GM19455 (cell line): ENCODE data around the gene ACTR1B.
"Not testable (repeated sequence)": the region's sequence is repeated elsewhere in the genome, so short reads cannot be mapped to it uniquely, and the experiment has no call there.

ENCODE experiments used
- ATAC-seq: cut with Tn5 transposase; IDR thresholded peaks from one replicate; pipeline ENCODE4 v1.9.1; 2021; ENCODE audit not compliant: unreplicated experiment

ACTR1B gene

DNA sequence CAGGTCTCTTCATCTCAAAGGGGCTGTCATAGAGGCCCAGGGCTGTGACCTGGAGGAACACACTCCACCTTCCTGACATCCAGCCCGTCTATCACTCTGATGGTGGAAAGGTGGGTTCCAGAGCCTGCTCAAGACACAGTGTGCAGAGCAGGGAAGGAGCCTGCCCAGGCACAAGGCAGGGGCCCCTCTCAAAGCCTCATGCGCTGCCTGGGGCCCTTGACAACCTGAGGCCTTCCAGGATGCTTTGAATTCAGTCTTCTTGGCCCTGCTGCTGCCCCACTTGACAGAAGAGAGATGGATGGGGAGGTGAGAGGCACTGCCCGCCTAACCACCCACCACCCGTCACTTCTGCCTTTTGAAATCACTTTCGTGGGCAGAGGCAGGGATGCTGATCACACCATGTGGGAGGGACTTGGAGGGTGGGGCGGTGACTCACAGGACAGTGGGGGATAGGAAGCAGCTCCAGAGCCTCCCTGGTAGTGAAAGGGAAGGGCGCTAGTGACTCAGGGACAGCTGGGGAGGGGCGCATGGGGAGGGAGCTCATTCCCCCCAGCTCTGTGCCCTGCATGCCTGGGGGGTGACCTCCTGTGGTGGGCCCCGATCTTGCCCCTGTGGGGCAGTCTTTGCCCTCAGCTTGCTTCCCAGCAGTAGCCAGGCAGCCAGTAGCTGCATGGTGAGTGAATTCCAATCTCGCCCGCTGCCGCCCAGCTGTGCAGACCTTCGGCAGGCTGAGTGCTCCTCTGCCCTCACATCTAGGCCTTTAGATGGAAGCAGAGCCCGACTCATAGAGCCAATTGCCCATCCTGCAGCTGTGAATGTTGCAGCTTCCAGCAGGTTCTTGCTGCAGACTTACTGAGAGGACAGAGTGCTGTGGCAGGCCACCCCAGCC lies 44.7 kb downstream of the ACTR1B start:
- ATAC-seq = not testable (repeated sequence)

DNA sequence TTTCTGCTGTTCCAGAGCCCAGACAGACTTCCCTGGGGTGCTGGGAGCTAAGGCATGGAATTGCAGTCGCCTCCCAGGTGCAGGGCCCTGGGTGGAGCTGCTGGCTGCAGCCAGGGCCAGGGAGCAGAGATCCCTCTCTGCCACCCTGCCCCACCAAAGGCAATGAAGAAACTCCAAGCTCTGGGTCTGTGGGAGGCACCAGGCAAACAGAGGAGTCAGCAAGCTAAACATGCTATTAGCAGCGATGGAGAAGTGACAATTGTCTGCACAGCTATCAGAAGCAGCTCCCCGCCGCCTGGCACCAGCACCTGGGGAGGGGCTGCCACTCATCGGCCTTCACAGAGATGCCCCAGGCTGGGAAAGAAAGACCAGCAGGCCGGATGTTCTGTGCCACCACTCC lies 45.9 kb downstream of the ACTR1B start:
- ATAC-seq = no peak

DNA sequence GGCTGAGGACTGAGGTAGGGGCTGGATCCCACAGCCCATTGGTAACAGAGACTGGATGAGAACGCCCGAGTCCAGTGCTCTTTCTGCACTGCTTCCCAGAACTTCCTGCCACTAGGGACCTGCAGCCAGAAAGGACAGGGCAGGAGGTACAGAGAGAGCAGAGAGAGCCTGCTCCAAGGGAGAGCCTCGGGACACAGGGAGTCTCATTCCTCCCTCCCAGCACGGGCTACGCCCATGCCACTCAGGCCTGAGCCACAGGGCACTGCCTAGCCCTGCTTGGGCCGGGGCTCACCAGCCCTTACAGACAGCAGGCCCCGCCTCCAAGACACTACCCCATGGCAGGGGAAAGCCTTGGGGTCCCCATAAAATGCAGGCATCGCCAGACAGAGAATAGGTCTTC lies 48.1 kb downstream of the ACTR1B start:
- ATAC-seq = not testable (repeated sequence)

DNA sequence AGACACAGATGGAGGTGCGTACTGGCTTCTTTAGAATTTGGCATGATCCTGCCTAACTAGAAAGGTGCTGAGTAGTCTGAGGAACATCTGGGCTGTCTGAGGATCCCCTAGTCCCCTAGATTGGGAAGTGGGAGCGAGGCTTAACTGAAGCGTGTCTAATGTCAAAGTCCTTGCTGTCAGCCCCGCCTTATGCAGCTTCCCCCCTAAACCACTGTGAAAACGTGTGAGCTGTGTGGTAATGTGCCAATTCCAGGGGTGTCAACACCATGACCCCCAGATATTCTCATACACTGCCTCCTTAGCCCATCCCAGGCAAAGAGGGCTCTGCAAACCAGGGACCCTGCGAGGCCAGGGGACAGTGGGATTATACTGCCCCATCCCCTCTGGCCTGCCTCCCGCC lies 51.9 kb downstream of the ACTR1B start:
- not testable (repeated sequence) for ATAC-seq

DNA sequence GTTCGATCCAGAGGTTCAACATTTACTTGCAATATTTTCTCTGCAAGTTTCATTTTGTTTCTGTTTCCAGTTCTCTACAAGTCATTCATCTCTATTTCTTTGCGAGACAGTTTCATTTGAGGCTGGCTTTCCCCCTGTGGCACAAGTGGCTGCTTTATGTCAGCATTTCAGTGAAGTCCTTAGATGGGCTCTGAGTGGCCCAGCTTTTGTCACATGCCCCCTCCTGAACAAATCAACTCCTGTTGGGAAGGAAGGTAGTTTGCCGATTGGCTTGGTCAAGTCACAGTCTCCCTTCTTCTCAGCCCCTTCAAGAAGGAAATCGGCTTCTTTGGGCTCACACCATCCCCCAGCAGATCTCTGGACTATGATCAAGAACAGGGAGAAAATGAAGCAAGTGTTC lies 55.1 kb downstream of the ACTR1B start:
- ATAC-seq = not testable (repeated sequence)
